Stimulated activated naive CD4-positive, alpha-beta T cell treated with Interleukin-2 at 50 U/mL for 16 hours (primary cell): ENCODE results near the gene MEIOB.
"Not testable (repeated sequence)": the region's sequence is repeated elsewhere in the genome, so short reads cannot be mapped to it uniquely, and the experiment has no call there.

Experiments
- DNase-seq: peaks from one replicate; lab custom pipeline; 2025; lab: John Stamatoyannopoulos, UW

MEIOB gene

DNA sequence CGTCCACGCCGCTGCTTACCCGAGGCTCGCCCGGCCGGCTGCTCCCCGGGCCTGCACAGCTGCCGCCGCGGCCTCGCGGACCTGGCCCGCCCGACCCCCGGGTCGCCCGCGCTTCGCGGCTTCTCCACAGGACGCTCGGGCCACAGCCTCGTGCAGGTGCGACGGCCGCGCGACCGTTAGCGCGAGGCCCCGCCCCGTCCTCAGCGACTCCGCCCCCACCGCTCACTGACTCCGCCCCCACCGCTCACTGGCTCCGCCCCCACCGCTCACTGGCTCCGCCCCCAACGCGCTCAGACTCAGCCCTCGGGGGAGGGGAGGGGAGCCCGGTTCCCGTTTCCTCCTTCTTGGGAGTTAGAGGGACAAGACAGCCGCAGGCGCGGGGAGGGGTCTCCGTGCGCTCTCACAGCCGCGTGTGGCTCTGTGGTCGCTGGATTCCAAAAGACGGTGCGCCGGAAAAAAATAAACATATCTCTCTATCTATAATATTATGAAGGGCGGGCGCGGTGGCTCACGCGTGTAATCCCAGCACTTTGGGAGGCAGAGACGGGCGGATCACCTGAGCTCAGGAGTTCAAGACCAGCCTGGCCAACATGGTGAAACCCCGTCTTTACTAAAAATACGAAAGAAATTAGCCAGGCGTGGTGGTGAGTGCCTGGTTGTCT, at the start of gene MEIOB:
MEIOB (minus strand) TSS at position 191 of the 662 bp plus-strand sequence. CDS start 3,989 bp downstream, outside the sequence.
- no peak for DNase-seq

DNA sequence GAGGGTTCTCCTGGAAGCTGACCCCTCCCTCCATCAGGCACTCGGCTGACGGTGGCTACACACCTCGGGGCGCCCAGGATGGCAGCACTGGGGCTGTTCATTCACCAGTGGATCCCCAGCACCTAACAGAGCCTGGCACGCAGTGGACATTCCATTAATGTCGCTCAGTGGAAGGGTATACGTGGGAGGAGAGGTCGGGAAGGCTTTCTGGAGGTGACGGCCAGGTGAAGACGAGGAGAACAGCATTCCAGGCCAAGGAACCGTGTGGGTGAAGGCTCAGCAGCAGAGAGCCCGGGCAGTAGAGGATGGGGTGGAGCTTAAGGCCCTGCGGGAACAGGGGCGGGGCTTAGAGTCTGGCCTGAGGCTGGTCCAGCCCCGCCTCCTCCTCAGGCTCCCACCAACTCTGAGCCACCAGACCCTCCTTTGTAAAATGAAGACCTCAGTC, 48.8 kb upstream of the MEIOB start:
- DNase-seq, result no peak

- DNase-seq, result not testable (repeated sequence)
Observed at GRCh38 chr16:1920122-1920521, 48.2 kb upstream of the MEIOB start.

DNA sequence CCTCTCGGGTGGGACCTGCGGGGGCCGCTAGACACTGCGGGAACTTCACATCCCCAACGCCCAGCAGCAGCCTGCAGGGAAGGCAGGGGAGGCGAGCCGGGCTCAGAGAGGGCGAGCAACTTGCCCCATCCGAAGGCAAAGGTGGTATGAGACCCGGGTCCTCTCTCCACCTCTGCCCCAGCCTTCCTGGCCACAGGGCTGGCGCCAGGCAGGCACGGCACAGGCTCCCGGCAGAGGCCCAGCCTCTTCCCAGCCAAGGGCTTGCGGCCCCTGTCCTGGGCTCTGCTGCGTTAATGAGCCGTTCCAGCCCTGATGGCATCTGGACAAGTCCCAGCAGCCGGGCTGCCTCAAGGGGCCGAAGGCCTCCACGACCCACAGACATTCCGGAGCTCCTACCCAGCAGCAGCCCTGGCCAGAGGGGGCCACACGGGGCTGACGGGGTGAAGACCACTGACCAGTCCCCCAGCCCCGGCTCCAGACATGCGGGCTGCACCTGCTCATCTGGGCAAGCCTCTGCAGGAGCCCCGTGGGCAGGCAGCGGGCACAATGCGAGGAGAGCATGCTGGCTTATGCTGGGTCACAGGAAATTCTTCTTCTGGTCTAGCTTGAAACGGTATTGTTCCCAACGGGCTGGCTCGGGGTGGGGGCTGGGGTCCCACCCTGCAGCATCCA, 47.5 kb upstream of the MEIOB start:
- no peak for DNase-seq

DNA sequence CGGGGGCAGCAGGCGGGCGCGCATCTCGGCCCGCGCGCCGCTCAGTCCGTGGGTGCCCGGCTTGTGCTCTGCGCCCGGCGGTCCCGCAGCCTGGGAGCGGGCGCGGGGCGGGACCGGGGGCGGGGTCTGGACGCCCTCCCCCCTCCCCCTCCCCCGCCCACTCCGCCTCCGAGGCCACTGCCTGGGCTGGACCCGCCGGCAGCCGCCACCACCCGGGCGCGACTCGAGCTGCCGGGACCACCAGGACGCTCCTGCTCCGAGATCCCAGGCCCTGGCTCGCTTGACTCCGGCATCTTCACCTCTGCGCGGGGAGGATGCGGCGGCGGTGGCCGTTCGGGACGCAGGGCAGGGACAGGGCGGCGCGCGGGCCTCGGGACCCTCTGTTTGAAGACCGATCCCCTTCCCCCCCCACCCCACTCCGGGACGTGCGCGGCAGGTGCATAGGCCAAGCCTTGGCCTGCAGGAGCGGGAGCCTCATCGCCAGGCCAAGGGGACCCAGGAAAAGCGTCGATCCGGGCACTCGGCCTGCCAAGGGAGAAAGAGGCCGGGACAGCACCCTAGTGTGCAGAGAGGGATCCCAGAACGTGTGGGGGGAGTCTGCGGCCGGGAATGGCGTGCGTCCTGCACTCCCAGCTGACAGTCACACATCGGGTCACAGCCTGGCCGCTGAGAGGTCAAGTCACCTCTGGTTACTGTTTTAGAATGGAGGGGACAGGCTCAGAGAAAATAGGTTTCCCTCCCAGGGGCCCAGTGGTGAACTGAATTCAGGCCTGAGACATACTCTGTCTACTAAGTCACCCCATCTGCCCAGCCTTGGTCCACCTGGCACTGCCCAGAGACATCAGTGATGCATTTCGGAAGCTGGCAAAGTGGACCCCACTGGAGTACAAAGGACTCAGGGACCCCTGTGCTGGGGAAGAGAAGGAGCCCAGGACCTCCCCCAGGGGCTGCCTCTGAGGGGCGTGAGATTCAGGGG, 46.7 kb upstream of the MEIOB start, which contains the start of gene HS3ST6:
HS3ST6 (minus strand) TSS at position 65 of the 976 bp plus-strand sequence. CDS start 92 bp downstream, outside the sequence.
- DNase-seq, result no peak

GRCh38 chr16:1917665-1918350, 45.8 kb upstream of the MEIOB start:
- no peak for DNase-seq

GRCh38 chr16:1917056-1917664, 45.2 kb upstream of the MEIOB start:
- no peak for DNase-seq

GRCh38 chr16:1916640-1916990, 44.7 kb upstream of the MEIOB start:
- no peak for DNase-seq

DNA sequence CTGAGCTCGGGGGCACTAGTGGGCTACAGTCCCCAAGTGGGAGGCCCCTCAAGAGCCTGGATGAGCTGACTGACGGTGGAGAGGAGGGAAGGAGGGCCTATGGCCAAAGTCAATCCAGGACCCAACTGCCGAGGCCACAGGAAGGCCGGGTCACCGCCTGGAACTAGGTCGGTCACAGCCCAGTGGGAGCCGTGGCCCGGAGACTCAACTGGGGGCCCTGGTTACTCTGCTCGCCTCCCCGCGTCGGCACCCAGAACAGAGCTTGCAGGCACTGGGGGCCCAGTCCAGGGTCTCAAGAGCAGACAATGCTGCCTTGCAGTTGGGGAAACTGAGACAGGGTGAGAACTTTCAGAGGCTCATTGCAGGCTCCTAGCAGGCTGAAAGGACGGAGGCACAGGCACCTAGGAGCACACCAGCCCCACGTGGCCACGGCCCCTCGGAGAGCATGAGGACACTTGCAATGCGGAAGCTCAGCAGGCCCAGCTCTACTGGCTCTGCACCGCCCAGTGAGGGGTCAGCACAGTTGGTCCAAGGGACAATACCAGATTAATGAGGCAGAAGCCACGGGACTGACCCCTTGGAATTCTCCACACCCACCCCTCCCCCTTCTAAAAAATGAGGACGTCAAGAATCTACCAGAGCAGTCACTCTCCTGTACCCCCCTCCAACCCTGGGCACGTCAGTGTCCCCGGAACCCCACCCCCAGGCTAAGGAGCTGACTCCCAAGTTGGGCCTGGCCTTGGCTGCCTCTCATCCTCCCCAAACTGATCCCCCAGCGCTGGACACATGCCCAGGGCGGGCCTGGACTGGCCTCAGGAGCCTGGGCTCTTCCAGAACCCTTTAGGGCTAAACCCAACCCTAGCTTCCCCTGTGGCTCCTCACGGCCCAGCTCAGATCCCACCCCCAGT, 44.0 kb upstream of the MEIOB start:
- no peak for DNase-seq

GRCh38 chr16:1914988-1915387, 43.0 kb upstream of the MEIOB start:
- no peak for DNase-seq

GRCh38 chr16:1914084-1914608, 42.2 kb upstream of the MEIOB start:
- no peak for DNase-seq

DNA sequence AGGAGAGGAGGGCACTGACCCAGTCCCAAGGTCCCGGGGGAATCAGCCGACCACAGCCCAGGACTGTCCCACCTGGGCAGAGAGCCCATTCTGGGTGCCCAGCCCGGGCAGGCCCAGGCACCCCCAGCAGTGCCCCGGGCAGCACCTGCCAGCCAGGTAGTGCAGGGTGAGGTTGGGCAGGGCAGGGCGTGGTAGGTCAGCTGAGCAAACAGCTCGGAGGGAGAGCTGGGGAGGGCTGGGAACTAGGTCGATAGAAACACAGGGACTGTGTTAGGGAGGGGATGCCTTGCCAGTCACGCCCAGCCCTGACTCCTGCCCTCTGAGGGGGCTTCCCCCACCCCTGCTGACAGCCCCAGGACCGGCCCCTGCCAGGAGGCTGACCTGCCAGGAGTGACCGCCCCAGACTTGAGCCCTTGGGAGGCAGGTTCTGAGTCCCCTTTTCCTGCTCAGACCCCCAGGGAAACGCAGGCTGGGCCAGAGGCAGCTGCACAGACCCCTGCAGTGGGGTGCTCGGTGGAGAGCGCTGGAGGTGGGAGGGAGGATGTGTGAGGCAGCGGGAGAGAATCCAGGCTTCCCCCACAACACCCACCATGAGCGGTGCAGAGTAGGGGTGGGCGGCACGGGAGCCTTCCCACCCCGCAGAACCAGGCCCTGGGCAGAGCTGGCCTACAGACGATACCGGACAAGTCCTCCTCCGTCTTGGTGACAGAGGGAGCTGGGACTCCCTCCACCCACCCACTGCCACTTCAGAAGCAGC, 41.5 kb upstream of the MEIOB start:
- DNase-seq, result no peak

DNA sequence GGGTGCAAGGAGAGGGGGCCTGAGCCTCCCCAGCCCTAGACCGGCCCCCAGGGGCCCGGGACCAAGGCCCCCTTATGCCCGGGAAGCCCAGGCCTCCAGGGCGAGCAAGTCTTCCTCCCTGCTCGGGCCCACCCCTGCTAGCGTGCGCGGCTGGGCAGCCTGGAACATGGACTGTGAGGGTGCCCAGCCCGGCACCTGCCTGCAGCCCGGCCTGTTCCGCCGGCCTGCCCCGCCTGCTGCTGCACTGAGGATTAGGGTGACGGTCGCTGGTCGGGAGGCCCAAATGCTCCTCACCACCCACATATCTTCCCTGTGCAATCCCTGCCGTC, 40.2 kb upstream of the MEIOB start:
- no peak for DNase-seq

DNA sequence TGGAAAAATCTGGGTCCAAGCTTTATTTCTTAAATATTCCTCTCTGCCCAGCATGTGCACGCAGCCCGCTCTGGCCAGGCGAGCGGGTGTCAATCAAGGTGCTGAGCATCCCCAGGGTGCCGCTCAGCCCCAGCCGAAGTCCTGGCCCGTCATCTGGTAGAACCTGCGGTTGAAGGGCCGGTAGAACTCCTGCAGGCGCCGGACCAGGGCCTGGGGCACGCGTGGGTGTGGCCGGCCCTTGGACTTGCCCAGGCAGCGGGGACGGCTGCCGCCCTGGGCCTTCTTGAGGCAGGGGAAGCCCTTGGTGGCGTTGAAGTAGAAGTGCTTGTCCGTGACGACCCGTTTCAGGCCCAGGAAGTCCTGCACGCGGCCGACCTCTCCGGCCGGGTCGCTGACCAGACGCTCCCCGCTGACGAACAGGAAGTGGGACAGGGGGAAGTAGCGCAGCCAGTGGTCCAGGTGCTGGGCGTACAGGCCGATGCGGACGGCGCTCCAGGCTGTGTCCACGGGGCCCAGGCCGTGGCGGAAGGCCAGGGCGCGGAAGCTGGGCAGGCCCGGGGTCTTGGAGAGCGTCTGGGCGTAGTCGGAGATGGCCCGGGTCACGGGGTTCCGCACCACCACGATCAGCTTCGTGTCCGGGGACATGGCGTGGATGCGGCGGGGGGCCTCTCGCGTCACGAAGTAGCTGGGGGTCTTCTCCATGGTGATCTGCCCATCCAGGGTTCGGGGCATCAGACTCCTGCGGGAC, 39.7 kb upstream of the MEIOB start:
- DNase-seq, result no peak

DNA sequence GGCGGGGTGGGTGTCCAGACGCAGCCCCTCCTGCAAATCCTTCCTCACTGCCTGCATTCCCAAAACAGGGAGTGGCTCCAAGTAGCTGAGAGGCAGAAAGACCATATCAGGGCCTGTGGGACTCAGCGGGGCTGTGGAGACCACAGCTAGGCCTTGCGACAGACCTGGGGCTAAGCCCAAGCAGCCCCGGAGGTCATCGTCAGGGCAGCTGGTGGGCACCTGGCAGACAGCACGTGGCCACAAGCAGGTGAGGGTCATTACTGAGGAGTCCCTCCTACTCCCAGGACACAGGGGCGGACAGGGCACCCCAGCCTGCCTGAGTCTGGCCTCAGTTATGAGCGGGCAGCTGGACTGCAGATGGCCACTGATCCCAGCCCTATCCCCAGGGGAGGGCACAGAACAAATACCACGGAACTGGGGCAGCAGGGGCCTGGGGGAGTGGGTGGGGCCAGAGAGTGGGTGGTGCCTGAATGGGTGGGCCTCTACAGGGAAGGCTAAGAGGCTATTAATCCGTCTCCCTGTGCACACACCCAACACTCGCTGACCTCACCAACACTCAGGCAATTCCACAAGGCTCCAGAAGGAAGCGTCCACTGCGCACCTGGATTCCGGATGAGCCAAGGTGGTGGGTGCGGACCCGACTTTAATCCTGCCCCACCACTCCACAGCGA, 37.7 kb upstream of the MEIOB start:
- DNase-seq, result no peak

- no peak for DNase-seq
Observed at GRCh38 chr16:1908983-1909382, 37.0 kb upstream of the MEIOB start.

- DNase-seq, result no peak
Observed at GRCh38 chr16:1908184-1908583, 36.2 kb upstream of the MEIOB start.

- DNase-seq, result no peak
Observed at GRCh38 chr16:1907226-1907860, 35.4 kb upstream of the MEIOB start.
